GM10266 (cell line): ENCODE results near the gene ELK1.

Experiments
- DNase-seq: peaks from one replicate; pipeline ENCODE4 v3.0.0; 2012; ENCODE audit errors: extremely low spot score
- TF ChIP-seq, protein P1 (sequence below): IDR thresholded peaks from 2 replicates; pipeline ENCODE4 v1.5.1; 2012; ENCODE audit warnings: mild to moderate bottlenecking, low read depth; ENCODE audit not compliant: control insufficient read depth, insufficient read depth; ENCODE audit errors: missing control alignments

ELK1 gene

DNA sequence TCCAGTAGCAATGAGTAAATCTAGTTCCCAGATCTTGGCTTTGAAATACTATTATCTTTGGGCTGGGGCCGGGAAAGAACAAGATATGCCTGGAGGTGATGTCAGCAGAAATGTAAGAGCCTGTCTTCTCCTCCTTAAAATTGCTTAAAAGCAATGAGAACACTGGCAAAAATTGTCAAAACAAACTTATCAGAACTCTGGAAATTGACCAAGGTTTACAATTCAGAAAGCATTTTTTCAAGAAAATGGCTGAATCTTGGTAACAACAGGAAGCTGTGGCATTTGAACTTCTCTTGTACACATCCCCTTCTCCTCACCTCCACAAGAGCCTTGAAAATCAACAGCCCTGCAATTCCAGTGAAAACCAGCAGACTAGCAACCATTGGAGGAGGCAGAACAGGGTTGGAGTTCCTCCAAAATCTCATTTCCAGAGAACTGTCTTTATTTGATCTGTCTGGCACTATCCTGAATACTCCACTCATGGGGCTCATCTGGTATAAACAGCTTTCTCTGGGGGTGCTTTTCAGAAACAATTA is 54.6 kb downstream of the ELK1 start:
- TF ChIP-seq, protein P1, sequence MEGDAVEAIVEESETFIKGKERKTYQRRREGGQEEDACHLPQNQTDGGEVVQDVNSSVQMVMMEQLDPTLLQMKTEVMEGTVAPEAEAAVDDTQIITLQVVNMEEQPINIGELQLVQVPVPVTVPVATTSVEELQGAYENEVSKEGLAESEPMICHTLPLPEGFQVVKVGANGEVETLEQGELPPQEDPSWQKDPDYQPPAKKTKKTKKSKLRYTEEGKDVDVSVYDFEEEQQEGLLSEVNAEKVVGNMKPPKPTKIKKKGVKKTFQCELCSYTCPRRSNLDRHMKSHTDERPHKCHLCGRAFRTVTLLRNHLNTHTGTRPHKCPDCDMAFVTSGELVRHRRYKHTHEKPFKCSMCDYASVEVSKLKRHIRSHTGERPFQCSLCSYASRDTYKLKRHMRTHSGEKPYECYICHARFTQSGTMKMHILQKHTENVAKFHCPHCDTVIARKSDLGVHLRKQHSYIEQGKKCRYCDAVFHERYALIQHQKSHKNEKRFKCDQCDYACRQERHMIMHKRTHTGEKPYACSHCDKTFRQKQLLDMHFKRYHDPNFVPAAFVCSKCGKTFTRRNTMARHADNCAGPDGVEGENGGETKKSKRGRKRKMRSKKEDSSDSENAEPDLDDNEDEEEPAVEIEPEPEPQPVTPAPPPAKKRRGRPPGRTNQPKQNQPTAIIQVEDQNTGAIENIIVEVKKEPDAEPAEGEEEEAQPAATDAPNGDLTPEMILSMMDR: no peak
- DNase-seq: no peak

DNA sequence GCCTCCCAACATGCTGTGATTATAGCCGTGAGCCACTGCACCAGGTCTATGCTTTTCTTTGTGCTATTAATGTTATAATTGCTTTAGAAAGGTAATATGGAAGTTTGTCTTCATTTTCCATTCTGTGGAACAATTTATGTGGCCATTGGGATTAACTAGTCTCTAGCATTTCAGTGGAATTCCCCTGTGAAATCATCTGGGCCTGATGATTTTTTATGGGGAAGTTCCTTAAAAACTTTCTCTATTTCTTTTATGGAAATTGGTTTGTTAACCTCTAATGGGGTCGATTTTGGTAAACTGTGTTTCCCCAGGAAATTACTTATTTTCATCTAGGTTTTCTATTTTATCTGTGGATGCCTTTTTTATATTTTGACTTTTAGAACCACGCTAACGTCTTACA is 56.8 kb downstream of the ELK1 start:
- TF ChIP-seq, protein P1: no peak
- no peak for DNase-seq

DNA sequence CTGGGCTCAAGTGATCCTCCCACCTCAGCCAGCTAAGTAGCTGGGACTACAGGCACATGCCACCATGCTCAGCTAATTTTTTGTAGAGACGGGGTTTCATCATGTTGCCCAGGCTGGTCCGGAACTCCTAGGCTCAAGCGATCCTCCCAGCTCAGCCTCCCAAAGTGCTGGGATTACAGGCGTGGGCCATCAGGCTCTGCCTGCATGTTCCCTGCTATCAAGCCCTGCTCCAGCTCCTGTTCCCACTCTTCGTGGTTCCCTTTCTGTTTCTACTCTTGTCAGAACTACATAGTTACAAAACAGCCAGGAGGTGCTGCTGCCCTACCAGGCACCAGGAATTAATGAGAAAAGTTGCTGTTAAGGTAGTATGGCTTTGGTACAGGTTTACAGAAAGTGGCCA is 59.4 kb downstream of the ELK1 start:
- no peak for DNase-seq
- TF ChIP-seq, protein P1: no peak

DNA sequence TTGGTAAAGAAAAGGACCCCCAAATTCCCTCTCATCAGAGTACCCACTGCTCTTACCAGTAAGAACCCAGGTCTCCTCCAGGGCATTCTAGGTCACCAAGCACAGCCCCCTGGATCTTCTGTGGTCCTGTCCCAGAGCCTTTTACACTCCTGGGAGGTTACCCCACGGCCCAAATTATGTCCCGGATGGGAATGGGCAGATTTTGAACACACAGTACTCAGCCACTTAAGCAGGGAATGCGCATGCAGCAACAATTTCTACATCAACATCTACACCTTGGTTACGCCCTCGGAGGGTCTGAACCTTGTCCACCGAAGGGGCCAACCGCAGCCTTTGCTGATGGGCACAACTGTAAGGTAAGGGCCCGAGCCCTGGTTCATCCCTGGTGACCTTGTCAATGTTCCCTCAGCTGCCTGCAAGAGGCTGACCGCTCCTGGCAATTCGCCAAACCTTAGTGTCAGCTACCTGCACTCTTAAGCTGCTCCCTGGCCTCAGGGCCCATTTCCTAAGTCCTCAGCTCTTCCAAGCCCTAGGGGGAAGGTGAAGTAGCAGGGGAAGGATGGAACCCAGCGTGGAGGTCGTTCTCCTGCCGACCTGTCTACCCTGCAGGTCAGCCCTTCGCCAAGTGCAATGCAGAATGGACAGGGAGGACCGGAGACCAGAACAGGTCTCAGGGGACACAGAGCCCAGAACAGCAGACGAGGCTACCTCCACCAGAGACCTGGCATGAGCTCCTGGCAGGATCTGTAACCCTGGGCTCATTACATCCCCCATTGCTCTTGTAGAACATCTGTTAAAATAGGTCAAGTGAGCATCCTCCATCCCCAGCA is 62.2 kb downstream of the ELK1 start:
- TF ChIP-seq, protein P1: no peak
- no peak for DNase-seq

DNA sequence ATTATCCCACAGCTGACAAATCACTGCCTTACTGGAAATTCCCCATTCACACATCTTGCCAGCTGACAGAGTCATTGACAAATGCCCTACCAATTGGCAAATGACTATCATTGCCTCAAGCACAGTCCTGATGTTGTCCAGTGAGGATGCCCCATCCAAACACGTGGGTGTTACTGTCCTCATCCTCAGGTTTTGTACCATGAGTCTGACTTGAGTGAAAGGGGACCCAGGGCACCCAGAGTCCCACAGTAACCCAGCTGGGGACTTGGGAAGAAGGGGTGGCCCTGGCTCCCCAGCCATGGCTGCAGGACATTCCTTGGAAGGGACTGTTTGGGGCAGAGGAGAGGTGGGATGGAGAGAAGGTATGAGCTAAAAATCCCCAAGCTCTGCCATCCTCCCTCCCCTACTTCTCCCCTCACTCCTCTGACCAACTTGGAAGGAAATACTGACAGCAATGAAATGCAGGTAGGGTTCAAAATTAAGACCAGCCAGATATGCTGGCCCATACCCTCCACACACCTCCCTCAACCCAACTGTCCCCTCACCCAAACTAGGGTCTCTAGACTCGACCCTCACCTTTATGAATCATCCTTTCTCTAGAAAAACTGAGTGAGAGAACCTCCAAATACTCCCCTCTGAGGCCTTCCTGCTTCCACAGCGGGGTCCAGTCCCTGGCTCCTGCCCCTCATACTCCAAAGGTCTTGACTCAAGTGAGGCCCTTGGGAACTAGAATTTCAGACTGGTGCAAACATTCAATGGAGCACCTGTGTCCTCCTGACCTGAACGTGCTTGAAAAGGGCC is 63.1 kb downstream of the ELK1 start:
- no peak for DNase-seq

DNA sequence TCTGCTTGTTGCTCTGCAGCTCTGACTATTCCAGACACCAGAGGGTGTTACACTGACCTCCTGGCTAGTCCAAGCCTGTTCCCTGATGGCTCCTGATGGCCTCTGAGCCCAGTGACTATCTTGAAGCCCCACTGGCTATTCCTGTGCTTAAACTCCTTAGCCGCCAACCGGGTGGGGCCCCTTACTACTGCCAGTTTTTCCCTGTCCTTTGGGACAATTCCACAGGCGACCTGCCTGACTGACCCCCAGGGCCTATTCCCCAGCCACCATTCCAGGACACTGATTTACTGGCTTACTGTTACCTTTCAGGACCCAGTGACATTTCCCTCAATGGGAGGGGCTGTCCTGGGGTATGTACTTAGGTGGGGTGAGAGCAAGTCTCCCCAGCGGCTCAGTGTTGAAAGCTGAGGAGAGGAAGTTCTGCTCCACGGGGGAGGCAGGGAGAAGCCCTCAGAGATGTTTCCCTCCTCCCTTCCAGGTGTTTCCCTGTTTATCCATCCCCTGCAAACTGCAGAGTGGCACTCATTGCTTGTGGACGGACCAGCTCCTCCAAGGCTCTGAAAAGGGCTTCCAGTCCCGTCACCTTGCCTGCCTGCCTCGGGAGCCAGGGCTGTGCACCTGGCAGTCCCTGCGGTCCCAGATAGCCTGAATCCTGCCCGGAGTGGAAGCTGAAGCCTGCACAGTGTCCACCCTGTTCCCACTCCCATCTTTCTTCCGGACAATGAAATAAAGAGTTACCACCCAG is 64.1 kb downstream of the ELK1 start:
- no peak for DNase-seq
- TF ChIP-seq, protein P1: no peak

More for the DNA sequence above, 63.1 kb downstream of the ELK1 start:
- TF ChIP-seq, protein P1: no peak
